Fibroblast of pulmonary artery (primary cell): ENCODE measurements around the gene ETV3.

Experiments
- DNase-seq: peaks from one replicate; pipeline ENCODE4 v3.0.0-alpha.2; 2010; ENCODE audit warnings: low read depth
- H3K4me3 ChIP-seq: replicated peaks from 2 replicates; pipeline ENCODE4 v1.5.1; 2011; ENCODE audit warnings: low read depth, mild to moderate bottlenecking, control low read depth, low read length, moderate library complexity
- TF ChIP-seq, protein P1 (sequence below): IDR thresholded peaks from 2 replicates; pipeline ENCODE4 v1.5.1; 2011; ENCODE audit warnings: mild to moderate bottlenecking, control low read depth, low read length, inconsistent platforms; ENCODE audit errors: missing control alignments

Gene ETV3

DNA sequence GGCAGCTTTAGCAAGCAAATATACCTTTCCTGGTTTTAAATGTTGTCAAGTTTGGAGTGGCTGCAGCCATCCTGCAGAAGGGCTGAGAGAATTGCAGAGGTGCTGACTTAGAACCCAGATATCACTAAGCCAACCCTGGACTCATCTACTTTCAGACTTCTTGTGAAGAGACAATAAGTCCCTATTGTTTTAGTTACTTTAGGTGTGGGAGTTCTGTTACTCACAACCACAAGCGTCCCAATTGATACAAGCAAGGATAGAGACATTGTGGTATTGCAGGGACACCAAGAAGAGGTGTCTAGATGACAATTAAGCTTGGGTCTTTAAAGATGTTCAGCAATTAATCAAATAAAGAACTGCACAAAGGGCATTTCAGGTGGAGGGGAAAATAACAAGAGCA lies 8.8 kb upstream of the ETV3 start:
- TF ChIP-seq, protein P1, sequence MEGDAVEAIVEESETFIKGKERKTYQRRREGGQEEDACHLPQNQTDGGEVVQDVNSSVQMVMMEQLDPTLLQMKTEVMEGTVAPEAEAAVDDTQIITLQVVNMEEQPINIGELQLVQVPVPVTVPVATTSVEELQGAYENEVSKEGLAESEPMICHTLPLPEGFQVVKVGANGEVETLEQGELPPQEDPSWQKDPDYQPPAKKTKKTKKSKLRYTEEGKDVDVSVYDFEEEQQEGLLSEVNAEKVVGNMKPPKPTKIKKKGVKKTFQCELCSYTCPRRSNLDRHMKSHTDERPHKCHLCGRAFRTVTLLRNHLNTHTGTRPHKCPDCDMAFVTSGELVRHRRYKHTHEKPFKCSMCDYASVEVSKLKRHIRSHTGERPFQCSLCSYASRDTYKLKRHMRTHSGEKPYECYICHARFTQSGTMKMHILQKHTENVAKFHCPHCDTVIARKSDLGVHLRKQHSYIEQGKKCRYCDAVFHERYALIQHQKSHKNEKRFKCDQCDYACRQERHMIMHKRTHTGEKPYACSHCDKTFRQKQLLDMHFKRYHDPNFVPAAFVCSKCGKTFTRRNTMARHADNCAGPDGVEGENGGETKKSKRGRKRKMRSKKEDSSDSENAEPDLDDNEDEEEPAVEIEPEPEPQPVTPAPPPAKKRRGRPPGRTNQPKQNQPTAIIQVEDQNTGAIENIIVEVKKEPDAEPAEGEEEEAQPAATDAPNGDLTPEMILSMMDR = no peak
- DNase-seq = no peak
- H3K4me3 ChIP-seq = no peak overlapping the region

- TF ChIP-seq, protein P1 = no peak
- no peak for DNase-seq
- H3K4me3 ChIP-seq = no peak overlapping the region
Measured at GRCh38 chr1:157146244-157146643, 8.0 kb upstream of the ETV3 start.

- H3K4me3 ChIP-seq = no peak overlapping the region
- TF ChIP-seq, protein P1 = no peak
- DNase-seq = no peak
Measured at GRCh38 chr1:157145076-157145475, 6.9 kb upstream of the ETV3 start.

DNA sequence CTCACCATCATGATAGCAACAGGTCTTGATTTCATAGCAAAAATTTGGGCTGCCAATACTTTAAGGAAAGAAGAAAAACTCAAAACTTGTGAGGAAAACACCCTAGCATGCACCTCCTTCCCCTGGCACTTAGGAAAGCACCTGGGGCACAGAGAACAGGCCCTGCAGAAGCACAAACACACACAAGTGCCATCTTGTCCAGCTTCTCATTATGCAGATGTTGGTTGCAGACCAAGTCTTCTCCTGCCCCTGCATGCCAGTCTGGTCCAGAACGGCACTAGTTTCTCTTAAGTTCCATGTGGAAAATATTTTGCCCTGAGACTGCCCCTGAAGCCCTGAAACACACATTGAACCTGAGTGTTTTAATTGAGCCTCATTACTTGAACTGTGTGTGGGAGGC lies 6.3 kb upstream of the ETV3 start:
- H3K4me3 ChIP-seq = no peak overlapping the region
- DNase-seq = no peak
- TF ChIP-seq, protein P1 = no peak

DNA sequence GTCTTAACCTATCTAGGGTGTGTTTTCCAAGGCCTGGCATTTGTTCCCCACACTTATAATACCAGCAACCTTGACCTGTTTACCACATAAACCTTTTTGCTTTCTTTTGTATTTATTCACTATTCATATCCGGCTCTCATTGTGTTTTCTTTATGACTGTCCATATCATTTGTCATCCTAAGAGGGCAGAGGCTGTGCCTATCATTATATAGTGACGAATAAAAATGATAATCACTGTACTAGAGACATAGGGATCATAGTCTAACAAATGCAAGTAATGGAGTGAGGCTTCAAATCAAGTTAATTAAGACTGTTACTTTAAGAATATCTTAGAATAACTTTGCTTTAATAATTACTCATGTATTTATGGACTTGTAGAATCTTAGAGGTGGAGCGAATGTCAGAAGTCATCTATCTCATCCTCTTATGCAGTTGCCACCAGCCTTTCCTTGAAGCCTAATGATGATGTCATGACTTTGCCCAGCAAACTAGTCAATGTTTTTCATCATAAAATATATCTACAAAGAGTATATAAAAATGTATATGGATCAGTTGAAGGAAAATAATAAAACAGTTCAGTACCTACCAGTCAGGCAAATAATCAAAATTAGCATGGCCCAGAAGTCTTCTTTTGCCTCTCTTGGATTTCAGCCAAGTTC lies 4.7 kb upstream of the ETV3 start:
- TF ChIP-seq, protein P1 = no peak
- no peak overlapping the region for H3K4me3 ChIP-seq
- DNase-seq = no peak

DNA sequence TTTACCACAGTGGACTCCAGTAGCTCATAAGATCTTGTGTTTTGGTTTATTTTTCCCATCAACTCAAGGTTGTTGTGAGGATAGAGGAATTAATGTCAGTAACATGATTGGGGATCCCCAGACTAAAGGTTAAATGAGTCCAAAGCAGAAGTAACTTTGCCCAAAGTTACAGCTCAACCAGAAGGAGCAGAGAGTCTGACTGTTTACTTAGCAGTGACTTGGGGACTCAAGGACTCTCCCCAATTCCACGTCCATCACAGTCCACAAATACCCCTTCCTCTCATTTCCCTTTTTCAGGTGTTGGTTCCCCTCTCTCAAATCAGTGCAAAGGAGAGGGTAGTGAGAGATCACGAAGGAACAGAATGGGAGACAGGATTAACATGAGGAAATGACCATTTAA lies 4.0 kb upstream of the ETV3 start:
- TF ChIP-seq, protein P1 = no peak
- no peak for DNase-seq
- H3K4me3 ChIP-seq = no peak overlapping the region

DNA sequence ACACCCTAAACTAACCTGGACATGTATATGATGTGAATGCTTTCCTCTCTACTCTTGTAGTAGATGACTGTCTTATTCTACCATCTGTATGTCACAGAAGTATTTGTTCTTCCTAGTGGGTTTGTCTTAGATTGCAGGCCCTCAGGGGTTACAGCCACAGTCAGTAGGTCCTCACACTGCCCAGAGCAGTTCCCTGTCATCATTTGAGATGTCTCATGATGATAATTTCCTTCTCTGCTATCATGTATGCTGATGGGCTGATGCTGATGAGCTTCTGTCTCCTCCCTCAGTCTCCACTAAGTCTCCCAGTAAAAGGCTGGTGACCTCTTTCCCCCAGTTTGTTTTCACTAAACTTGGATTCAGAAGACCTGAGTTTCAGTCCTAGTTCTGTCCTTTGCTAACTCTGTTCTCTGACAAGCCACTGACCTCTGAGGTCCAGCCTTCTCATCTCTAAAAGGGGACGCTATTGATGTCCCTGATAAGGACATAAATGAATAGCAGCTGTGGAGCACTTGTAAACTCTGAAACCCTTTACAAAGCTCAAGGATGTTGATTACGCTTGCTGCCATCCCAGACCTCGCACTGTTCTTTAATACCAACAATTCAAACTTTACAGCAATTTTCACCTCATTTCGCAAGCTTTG lies 3.1 kb upstream of the ETV3 start:
- no peak overlapping the region for H3K4me3 ChIP-seq
- TF ChIP-seq, protein P1 = no peak
- no peak for DNase-seq
